Testis (tissue), 2 donors: ENCODE data around the gene PTPA.

Experiments
- POLR2A ChIP-seq: fragments of 450-650 bp; IDR thresholded peaks from one replicate; pipeline ENCODE4 v1.6.1; 2017; ENCODE audit warnings: antibody characterized with exemption, mild to moderate bottlenecking, moderate library complexity
- TF ChIP-seq, protein P1 (sequence below), 3 experiments: fragments of 450-650 bp in 2 of 3; fragments of 200-600 bp in 1 of 3; sonication (generic) in 1 of 3; IDR thresholded peaks; one replicate each; pipeline ENCODE4 v1.5.1; 2016 to 2019; ENCODE audit warnings: antibody characterized with exemption in 3 of 3, mild to moderate bottlenecking in 2 of 3, moderate library complexity in 1 of 3

DNA sequence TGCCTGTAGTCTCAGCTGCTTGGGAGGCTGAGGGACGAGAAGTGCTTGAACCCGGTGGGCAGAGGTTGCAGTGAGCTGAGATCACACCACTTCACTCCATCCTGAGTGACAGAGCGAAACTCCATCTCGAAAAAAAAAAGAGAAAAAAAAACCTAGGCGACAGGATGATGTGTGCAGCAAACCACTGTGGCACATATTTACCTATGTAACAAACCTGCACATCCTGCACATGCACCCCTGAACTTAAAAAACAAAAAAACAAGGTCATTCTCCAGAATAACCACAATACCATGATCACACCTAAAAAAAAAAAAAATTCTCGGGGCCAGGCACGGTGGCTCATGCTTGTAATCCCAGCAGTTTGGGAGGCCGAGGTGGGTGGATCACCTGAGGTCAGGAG lies 37.8 kb upstream of the PTPA start:
- TF ChIP-seq, protein P1, sequence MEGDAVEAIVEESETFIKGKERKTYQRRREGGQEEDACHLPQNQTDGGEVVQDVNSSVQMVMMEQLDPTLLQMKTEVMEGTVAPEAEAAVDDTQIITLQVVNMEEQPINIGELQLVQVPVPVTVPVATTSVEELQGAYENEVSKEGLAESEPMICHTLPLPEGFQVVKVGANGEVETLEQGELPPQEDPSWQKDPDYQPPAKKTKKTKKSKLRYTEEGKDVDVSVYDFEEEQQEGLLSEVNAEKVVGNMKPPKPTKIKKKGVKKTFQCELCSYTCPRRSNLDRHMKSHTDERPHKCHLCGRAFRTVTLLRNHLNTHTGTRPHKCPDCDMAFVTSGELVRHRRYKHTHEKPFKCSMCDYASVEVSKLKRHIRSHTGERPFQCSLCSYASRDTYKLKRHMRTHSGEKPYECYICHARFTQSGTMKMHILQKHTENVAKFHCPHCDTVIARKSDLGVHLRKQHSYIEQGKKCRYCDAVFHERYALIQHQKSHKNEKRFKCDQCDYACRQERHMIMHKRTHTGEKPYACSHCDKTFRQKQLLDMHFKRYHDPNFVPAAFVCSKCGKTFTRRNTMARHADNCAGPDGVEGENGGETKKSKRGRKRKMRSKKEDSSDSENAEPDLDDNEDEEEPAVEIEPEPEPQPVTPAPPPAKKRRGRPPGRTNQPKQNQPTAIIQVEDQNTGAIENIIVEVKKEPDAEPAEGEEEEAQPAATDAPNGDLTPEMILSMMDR (IDR thresholded peaks at IDR 0.05), result no peak
- no peak for TF ChIP-seq POLR2A
